Kidney tubule cell (primary cell): ENCODE results near the gene BRICD5.

ENCODE experiments used
- DNase-seq: peaks from one replicate; pipeline ENCODE4 v3.0.0-alpha.2; 2018; ENCODE audit warnings: low spot score

Gene BRICD5

GRCh38 chr16:2163211-2163881 is 47.3 kb downstream of the BRICD5 start:
- DNase-seq, result peak; percentile 67

- no peak for DNase-seq
Measured at GRCh38 chr16:2162676-2163118, 48.0 kb downstream of the BRICD5 start.

GRCh38 chr16:2161911-2162310 is 48.8 kb downstream of the BRICD5 start:
- DNase-seq, result no peak

DNA sequence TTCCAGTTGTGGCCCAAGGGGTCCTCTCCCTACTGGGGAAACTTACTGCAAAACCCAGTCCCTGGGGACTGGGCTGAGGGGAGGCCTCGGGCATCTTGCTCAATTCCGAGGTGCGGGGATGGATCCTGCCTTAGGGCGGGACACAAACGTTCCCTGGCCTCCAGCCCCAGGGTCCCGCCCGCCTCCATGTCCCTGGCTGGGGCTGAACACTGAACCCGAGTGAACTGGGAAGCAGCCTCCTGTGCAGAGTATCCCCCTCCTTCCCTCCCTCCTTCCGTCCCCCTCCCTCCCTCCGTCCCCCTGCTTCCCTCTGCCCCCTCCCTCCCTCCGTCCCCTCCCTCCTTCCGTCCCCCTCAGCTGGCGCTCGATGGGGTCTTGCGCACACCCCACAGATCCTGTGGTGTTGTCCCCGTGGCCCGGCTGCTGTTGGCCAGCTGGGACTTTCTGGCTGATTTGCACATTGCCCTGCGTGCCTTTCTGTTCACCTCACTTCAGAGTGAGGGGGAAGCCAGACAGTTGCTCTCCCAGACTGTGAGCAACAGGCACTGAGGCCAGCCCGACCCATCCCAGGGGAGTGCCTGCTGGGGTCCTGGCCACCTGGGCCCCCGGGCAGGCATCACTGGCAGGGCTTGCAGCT is 49.6 kb downstream of the BRICD5 start:
- DNase-seq, result no peak
